GM11168 (cell line): ENCODE results near the gene SACM1L.

Experiments
- in situ Hi-C: fragments of 300-500 bp; cut with MboI; formaldehyde crosslinking; loops from one replicate; pipeline ENCODE4 v1.12.0; 2022; ENCODE audit warnings: low sequenced_read_pairs; ENCODE audit not compliant: unreplicated experiment

The SACM1L gene

GRCh38 chr3:45760878-45761711 lies 71.9 kb downstream of the SACM1L start:
- in situ Hi-C loops = loop anchor here (5.0 to 10.0 kb wide), 2 partner anchors 166 to 324 kb away; no protein-coding TSS in a partner anchor

GRCh38 chr3:45761831-45762230 lies 72.6 kb downstream of the SACM1L start:
- in situ Hi-C loops = loop anchor here (5.0 to 10.0 kb wide), 2 partner anchors 165 to 323 kb away; no protein-coding TSS in a partner anchor

- in situ Hi-C loops = loop anchor here (5.0 to 10.0 kb wide), 2 partner anchors 165 to 322 kb away; no protein-coding TSS in a partner anchor
Measured at GRCh38 chr3:45762647-45763302, 73.6 kb downstream of the SACM1L start.

GRCh38 chr3:45763303-45763675 lies 74.1 kb downstream of the SACM1L start:
- in situ Hi-C loops = loop anchor here (5.0 to 10.0 kb wide), 2 partner anchors 164 to 322 kb away; no protein-coding TSS in a partner anchor

- in situ Hi-C loops = loop anchor here (10.0 kb wide), 1 partner anchor 319 kb away; no protein-coding TSS in a partner anchor
Measured at GRCh38 chr3:45765266-45765851, 76.2 kb downstream of the SACM1L start.

GRCh38 chr3:45765958-45766357 lies 76.8 kb downstream of the SACM1L start:
- in situ Hi-C loops = loop anchor here (10.0 kb wide), 1 partner anchor 319 kb away; no protein-coding TSS in a partner anchor

- in situ Hi-C loops = no loop called here
Measured at GRCh38 chr3:45771166-45771775, 82.1 kb downstream of the SACM1L start.

GRCh38 chr3:45771831-45772230 lies 82.6 kb downstream of the SACM1L start:
- in situ Hi-C loops = no loop called here

- in situ Hi-C loops = no loop called here
Measured at GRCh38 chr3:45772341-45773035, 83.3 kb downstream of the SACM1L start.

GRCh38 chr3:45773072-45773471 lies 83.9 kb downstream of the SACM1L start:
- in situ Hi-C loops = no loop called here

GRCh38 chr3:45773714-45774449 lies 84.7 kb downstream of the SACM1L start:
- in situ Hi-C loops = no loop called here

GRCh38 chr3:45774581-45775521 lies 85.7 kb downstream of the SACM1L start:
- in situ Hi-C loops = no loop called here

- in situ Hi-C loops = no loop called here
Measured at GRCh38 chr3:45775571-45776300, 86.5 kb downstream of the SACM1L start.

- in situ Hi-C loops = no loop called here
Measured at GRCh38 chr3:45776301-45776595, 87.1 kb downstream of the SACM1L start.

GRCh38 chr3:45776611-45777010 lies 87.4 kb downstream of the SACM1L start:
- in situ Hi-C loops = no loop called here

- in situ Hi-C loops = no loop called here
Measured at GRCh38 chr3:45777111-45777745, 88.0 kb downstream of the SACM1L start.

- in situ Hi-C loops = no loop called here
Measured at GRCh38 chr3:45777746-45778386, 88.7 kb downstream of the SACM1L start.
